GM18505 (cell line): ENCODE results near the gene TMC8.
A peak's percentile ranks its signal among the peaks of the same experiment; 100 is the strongest.

Experiments
- ATAC-seq: cut with Tn5 transposase; IDR thresholded peaks from one replicate; pipeline ENCODE4 v1.9.1; 2021; ENCODE audit not compliant: unreplicated experiment
- POLR2A ChIP-seq: IDR thresholded peaks from 4 replicates; pipeline ENCODE4 v1.6.1; 2011; ENCODE audit warnings: borderline replicate concordance; ENCODE audit not compliant: insufficient read depth, insufficient read length; ENCODE audit errors: extremely low read depth

TMC8 gene

GRCh38 chr17:78174870-78175642 lies 44.5 kb downstream of the TMC8 start:
- ATAC-seq, result no peak

GRCh38 chr17:78175643-78175981 lies 45.0 kb downstream of the TMC8 start:
- ATAC-seq, result no peak
- TF ChIP-seq POLR2A, result no peak

More at GRCh38 chr17:78174870-78175642, 44.5 kb downstream of the TMC8 start:
- peak; percentile 21 for TF ChIP-seq POLR2A

GRCh38 chr17:78176548-78177025 lies 46.0 kb downstream of the TMC8 start:
- no peak for ATAC-seq
- no peak for TF ChIP-seq POLR2A

- TF ChIP-seq POLR2A, result no peak
- no peak for ATAC-seq
These were observed 48.8 kb downstream of the TMC8 start for GRCh38 chr17:78179372-78179771.

- no peak for ATAC-seq
These were observed 49.5 kb downstream of the TMC8 start for GRCh38 chr17:78180083-78180482.

GRCh38 chr17:78180508-78180907 lies 49.9 kb downstream of the TMC8 start:
- no peak for TF ChIP-seq POLR2A
- ATAC-seq, result no peak

More at GRCh38 chr17:78180083-78180482, 49.5 kb downstream of the TMC8 start:
- TF ChIP-seq POLR2A, result no peak

GRCh38 chr17:78182504-78182903 lies 51.9 kb downstream of the TMC8 start:
- TF ChIP-seq POLR2A, result no peak
- ATAC-seq, result no peak

GRCh38 chr17:78183916-78184315 lies 53.3 kb downstream of the TMC8 start:
- TF ChIP-seq POLR2A, result no peak
- ATAC-seq, result no peak

- no peak for ATAC-seq
These were observed 53.8 kb downstream of the TMC8 start for GRCh38 chr17:78184351-78184750.

GRCh38 chr17:78184868-78185267 lies 54.3 kb downstream of the TMC8 start:
- TF ChIP-seq POLR2A, result no peak
- ATAC-seq, result no peak

More at GRCh38 chr17:78184351-78184750, 53.8 kb downstream of the TMC8 start:
- no peak for TF ChIP-seq POLR2A

- ATAC-seq, result no peak
- no peak for TF ChIP-seq POLR2A
These were observed 55.6 kb downstream of the TMC8 start for GRCh38 chr17:78185981-78186691.

- ATAC-seq, result peak; percentile 88
- peak; percentile 96 for TF ChIP-seq POLR2A
These were observed 56.4 kb downstream of the TMC8 start, which contains the start of the genes AFMID and TK1 for GRCh38 chr17:78186692-78187595. Gene AFMID (plus strand): TSS chr17:78187362. CDS start chr17:78187371, 9 bp downstream. Gene TK1 (minus strand): TSS chr17:78187052. CDS start chr17:78186994, 58 bp downstream.
